Ascending aorta (tissue), 2 donors: ENCODE data around the gene ANKH. TPM values are rescaled to one million over a fixed set of nuclear protein-coding genes. Genes with fewer than 3 reads are reported as not detected.

ENCODE experiments used
- DNase-seq, 2 donors: peaks; one replicate each; pipeline ENCODE4 v3.0.0-alpha.2; 2019; ENCODE audit warnings: low spot score in 2 of 2
- H3K27ac ChIP-seq, 2 donors: fragments of 200-600 bp; sonication (generic); one replicate each; pipeline ENCODE4 v1.5.1; 2016 to 2017; ENCODE audit warnings: mild to moderate bottlenecking in 1 of 2
- H3K27me3 ChIP-seq: fragments of 200-600 bp; sonication (generic); one replicate; pipeline ENCODE4 v1.5.1; 2017
- H3K36me3 ChIP-seq, 2 donors: fragments of 200-600 bp; sonication (generic); one replicate each; pipeline ENCODE4 v1.5.1; 2016
- H3K4me1 ChIP-seq, 2 donors: fragments of 200-600 bp; sonication (generic); one replicate each; pipeline ENCODE4 v1.5.1; 2016 to 2017; ENCODE audit warnings: mild to moderate bottlenecking in 1 of 2
- H3K4me3 ChIP-seq, 2 donors: fragments of 200-600 bp; sonication (generic); one replicate each; pipeline ENCODE4 v1.5.1; 2016 to 2017; ENCODE audit warnings: mild to moderate bottlenecking in 1 of 2
- H3K9me3 ChIP-seq, 2 donors: fragments of 200-600 bp; sonication (generic); one replicate each; pipeline ENCODE4 v1.5.1; 2016
- intact Hi-C: fragments of 100-400 bp; cut with DNase I; formaldehyde crosslinking; loops from one replicate; pipeline ENCODE4 v1.15.1; 2023
- total RNA-seq: library from RNA; depleted of rRNA; stranded (reverse); fragments of >200 nt; gene quantifications from one replicate; pipeline ENCODE4 v1.1.0, GENCODE V29; 2016
- TF ChIP-seq, protein P1 (sequence below), 3 experiments: fragments of 200-600 bp in 2 of 3; fragments of 450-650 bp in 1 of 3; sonication (generic) in 2 of 3; IDR thresholded peaks; one replicate each; pipeline ENCODE4 v1.5.1; 2016 to 2019; ENCODE audit warnings: antibody characterized with exemption in 3 of 3, mild to moderate bottlenecking in 1 of 3, moderate library complexity in 1 of 3

Gene ANKH
- total RNA-seq, 1 donor from 2014 or later: 388 TPM

DNA sequence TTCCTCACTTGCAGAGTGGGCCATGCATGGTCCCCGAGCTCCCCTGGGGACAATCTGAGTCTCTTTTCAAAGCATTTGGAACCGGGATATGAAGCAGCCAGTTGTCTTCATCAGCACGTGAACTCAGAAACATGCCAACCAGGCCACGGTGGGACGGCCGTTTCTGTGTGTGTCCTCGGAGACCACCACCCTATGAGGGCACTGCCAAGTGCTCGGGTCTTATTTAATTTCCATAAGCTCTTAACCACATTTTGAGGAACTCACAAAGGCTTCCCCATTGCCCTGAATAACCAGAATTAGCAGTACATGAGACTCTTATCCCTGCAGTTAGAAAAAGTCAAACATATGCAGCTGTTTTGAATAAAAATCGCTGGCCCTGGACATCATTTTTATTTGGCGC lies 146.9 kb downstream of the ANKH start:
- DNase-seq: no peak
- no peaks in the 10 kb centered on the region for H3K27me3 ChIP-seq
- peaks cover 2 to 16% of the 10 kb centered on the region in 2 donors for H3K4me1 ChIP-seq
- H3K9me3 ChIP-seq: no peaks in the 10 kb centered on the region
- H3K4me3 ChIP-seq: no peak overlapping the region
- H3K27ac ChIP-seq: no peak overlapping the region
- TF ChIP-seq, protein P1, sequence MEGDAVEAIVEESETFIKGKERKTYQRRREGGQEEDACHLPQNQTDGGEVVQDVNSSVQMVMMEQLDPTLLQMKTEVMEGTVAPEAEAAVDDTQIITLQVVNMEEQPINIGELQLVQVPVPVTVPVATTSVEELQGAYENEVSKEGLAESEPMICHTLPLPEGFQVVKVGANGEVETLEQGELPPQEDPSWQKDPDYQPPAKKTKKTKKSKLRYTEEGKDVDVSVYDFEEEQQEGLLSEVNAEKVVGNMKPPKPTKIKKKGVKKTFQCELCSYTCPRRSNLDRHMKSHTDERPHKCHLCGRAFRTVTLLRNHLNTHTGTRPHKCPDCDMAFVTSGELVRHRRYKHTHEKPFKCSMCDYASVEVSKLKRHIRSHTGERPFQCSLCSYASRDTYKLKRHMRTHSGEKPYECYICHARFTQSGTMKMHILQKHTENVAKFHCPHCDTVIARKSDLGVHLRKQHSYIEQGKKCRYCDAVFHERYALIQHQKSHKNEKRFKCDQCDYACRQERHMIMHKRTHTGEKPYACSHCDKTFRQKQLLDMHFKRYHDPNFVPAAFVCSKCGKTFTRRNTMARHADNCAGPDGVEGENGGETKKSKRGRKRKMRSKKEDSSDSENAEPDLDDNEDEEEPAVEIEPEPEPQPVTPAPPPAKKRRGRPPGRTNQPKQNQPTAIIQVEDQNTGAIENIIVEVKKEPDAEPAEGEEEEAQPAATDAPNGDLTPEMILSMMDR (IDR thresholded peaks at IDR 0.05): no peak
- intact Hi-C loops: no loop called here
- H3K36me3 ChIP-seq: peaks cover 9 to 22% of the 10 kb centered on the region in 2 donors

DNA sequence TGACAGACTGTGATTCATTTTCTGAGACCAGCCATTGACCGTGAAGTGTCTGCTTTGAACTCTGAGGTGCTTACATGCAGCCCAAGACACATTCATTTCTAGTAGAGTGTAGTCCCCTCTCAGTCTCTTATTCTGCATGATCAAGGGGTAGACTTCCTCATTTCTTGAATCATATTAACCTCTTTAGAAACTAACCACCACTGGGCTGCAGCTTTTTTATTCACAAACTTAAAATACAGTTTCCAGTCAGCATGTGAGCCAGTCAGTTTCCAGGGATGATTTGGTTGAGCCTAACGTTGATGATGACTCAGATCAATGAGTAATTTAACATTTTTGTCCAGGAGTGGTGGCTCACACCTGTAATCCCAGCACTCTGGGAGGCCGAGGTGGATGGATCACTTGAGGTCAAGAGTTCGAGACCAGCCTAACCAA lies 147.9 kb downstream of the ANKH start:
- no peaks in the 10 kb centered on the region for H3K27me3 ChIP-seq
- intact Hi-C loops: no loop called here
- peaks cover 2 to 16% of the 10 kb centered on the region in 2 donors for H3K4me1 ChIP-seq
- H3K9me3 ChIP-seq: no peaks in the 10 kb centered on the region
- DNase-seq: no peak
- H3K27ac ChIP-seq: no peak overlapping the region
- peaks cover 9 to 20% of the 10 kb centered on the region in 2 donors for H3K36me3 ChIP-seq
- H3K4me3 ChIP-seq: no peak overlapping the region
- TF ChIP-seq, protein P1 (IDR thresholded peaks at IDR 0.05): no peak

DNA sequence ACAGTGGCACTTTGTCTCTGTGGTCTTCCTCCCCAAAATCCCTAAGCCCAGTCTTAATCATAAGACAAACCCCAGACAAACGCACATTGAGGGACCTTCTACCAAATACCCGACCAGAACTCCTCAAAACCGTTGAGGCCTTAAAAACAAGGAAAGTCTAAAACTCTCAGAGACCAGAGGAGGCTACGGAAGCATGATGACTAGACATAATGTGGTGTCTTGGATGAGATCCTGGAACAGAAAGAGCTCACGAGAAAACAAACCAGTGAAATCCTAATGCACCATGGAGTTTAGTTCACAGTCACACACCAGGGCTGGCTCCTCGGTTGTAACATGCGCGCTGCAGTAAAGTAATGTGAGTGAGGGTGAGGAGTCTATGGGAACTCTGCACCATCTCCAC lies 148.7 kb downstream of the ANKH start:
- H3K9me3 ChIP-seq: no peaks in the 10 kb centered on the region
- H3K4me1 ChIP-seq: peaks cover 2 to 12% of the 10 kb centered on the region in 2 donors
- TF ChIP-seq, protein P1 (IDR thresholded peaks at IDR 0.05): no peak
- H3K27me3 ChIP-seq: no peaks in the 10 kb centered on the region
- peaks cover 14 to 21% of the 10 kb centered on the region in 2 donors for H3K36me3 ChIP-seq
- H3K27ac ChIP-seq: no peak overlapping the region
- intact Hi-C loops: no loop called here
- no peak for DNase-seq
- no peak overlapping the region for H3K4me3 ChIP-seq

DNA sequence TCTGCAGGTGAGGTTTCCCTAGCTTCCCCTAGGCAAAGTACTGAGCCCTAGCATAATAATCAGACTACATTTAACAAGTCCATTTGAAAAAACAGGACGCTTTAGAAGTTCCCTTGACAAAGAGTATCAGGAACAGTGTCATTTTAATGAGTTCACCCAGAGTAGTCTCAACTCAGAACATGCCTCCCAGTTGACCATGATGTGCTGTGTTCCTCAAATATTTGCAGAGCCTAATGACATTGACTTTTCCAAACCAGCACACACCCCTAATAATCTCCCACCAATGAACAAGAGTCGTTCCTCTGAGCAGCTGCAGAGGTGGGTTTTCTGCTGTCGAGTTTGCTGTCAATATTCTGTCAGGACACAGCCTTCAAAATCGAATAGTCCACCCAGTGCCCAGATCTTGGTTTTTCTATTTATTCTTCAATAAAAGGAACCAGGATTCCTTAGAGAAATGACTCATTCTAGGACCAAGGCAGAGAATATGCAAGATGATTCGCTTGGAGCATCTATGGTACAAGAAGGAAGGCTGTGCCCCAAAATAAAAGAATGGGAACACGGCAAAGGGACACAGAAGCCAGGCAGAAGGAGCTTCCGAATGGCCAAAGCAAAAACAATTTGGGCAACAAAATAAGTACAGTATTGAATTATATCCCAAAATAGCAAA lies 149.5 kb downstream of the ANKH start:
- intact Hi-C loops: no loop called here
- TF ChIP-seq, protein P1 (IDR thresholded peaks at IDR 0.05): no peak
- Histone ChIP-seq H3K4me1 (peaks cover 2 to 8% of the 10 kb centered on the region in 2 donors), H3K27me3 (no peaks in the 10 kb centered on the region), H3K36me3 (peaks cover 14 to 28% of the 10 kb centered on the region in 2 donors), H3K27ac (no peak overlapping the region), H3K4me3 (no peak overlapping the region), H3K9me3 (no peaks in the 10 kb centered on the region)
- DNase-seq: no peak

DNA sequence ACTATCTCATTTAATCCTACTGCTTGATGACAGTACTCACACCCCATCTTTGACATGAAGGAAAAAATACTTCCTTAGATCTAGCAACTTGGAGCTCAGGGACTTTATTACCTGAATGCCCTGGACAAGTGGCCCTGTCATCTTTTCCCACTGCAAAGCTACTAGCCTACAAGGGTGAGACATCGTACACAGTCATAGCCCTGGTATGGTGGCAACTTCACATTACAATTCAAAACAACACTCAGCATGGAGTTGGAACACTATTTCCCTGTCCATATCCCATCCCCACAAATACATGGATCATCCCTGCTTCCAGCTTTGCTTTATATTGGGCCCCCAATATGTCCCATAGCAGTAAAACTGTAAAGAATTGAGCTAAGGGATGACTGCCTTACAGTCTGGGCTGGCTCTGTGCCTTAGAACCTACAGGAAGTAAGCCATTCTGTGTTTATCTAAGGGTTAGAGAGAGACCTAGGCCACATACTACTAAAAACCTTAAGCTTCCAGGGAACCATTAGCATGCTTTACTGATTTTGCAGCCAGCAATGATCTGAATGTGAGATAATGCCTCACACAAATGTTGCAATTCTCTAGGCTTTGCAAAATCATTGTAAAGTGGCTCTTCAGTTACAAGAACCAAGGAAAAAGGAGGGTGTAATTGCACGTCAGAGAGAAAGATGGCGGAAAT lies 151.2 kb downstream of the ANKH start:
- intact Hi-C loops: no loop called here
- H3K4me3 ChIP-seq: no peak overlapping the region
- TF ChIP-seq, protein P1 (IDR thresholded peaks at IDR 0.05): no peak
- H3K36me3 ChIP-seq: peaks cover 28 to 43% of the 10 kb centered on the region in 2 donors
- no peak overlapping the region for H3K27ac ChIP-seq
- no peak for DNase-seq
- H3K27me3 ChIP-seq: no peaks in the 10 kb centered on the region
- no peaks in the 10 kb centered on the region for H3K4me1 ChIP-seq
- no peaks in the 10 kb centered on the region for H3K9me3 ChIP-seq
